ENCODE data around the gene NRP1.
A peak's percentile ranks its signal among the peaks of the same experiment; 100 is the strongest.

Gene NRP1

DNA sequence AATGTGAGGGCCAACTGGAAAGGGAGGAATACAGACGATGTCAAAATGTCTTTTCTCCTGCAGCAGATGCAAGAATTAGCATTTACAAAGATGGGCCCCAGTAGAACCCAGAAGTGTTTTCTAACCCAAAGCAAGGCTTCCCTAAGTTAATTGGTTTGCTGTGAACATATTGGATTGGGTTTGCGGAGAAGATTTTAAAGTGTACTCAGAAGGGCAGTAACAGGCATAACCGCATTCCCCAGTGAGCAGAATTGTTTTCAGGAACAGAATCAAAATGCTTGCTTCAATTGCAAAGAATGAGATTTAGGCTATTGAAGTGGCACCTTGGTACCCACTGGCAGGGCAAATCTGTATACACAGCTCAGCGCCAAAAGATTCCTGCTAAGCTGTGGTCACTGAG, 78.0 kb downstream of the NRP1 start:
- DNase-seq: no peak

GRCh38 chr10:33254556-33255160, 79.8 kb downstream of the NRP1 start:
- no peak for DNase-seq

- no peak for DNase-seq
These were observed 81.1 kb downstream of the NRP1 start for GRCh38 chr10:33253411-33253810.

DNA sequence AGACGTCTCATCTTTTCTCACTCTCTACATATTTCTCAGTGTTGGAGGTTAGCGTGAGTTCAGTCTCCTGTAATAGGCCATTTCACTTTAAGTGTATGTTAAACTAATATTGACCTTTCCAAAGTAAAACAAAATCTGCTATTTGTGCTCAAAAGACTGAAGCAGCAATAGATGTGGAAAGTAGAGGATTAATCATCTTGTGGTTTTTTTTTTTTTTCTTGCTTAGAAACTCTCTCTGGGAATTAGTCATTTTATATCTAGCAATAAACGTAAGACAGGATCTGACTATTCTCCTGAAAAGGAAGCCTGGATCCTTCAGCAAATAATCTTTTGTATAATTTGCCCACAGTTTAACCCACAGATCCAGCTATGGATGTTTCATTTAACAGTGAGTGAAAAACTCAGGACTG, 81.7 kb downstream of the NRP1 start:
- no peak for DNase-seq

- no peak for DNase-seq
These were observed 82.1 kb downstream of the NRP1 start for GRCh38 chr10:33252324-33252723.

- DNase-seq: no peak
These were observed 84.7 kb downstream of the NRP1 start for GRCh38 chr10:33249659-33250345.

DNA sequence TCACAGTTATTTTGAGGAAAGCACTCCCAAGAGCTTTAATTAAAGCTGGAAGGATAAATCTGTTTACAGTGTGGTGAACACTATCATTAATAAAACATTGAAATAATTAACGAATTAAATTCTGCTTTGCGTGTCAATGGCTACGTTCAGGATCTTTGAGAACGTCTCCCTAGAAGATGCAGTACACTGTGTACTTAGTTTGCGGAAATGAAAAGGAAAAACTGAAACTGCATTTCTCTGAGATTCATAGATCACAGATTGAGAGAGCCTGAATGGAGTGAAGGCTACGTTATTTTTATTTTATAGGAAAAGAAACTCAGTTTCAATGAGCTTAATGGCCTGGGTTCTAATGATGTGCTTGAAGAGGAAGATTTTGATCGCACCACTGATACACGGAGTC, 85.3 kb downstream of the NRP1 start:
- no peak for DNase-seq

GRCh38 chr10:33248638-33249037, 85.8 kb downstream of the NRP1 start:
- DNase-seq: no peak

GRCh38 chr10:33247221-33247922, 87.1 kb downstream of the NRP1 start:
- DNase-seq: no peak

- no peak for DNase-seq
These were observed 89.1 kb downstream of the NRP1 start for GRCh38 chr10:33245343-33245742.

DNA sequence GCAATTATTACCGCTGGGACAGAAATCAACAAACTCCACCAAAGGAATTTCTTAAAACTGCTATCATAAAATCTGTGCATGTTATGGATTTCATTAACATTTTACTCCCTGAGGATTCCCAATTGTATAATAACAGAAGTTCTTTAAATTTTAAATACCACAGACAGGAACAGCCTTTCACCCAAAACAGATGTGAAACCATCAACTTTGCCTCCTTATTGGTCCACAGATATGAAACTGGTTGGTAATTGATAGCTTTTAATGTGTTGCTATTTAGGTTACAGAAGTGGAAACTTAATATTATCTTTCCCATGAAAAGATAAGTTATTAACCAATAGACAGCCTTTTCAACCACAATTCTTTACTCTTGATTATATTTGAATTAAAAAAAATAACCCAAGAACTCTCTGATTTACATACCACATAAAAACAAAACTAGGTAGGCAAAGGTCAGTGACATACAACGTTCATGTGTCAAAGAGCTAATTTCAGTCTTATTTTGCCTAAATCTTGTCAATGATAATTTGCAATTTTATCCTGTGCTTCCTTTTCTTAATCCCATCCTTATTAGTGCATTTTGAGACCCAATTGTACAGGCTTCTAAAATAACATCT, 90.0 kb downstream of the NRP1 start:
- no peak for DNase-seq

GRCh38 chr10:33243703-33244102, 90.8 kb downstream of the NRP1 start:
- DNase-seq: no peak

GRCh38 chr10:33242931-33243330, 91.5 kb downstream of the NRP1 start:
- DNase-seq: no peak

DNA sequence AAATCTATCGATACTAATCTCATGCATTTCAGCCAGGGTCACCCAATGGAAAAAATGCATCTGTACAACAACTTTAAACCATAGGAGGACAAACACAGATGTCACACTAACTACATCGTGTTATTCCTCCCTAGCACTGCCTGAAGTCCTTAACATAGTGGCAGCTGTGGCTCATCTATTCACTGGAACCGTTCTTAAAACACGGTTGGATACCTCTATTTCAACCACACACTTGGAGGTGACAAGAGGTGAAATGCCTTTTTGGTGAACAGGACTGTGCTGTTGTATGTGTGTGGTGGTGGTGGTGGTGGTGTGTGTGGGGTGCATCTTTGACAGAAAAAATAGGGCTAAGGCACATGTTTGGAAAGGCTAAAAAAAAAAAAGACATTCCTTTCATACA, 93.1 kb downstream of the NRP1 start:
- DNase-seq: peak; percentile 73

DNA sequence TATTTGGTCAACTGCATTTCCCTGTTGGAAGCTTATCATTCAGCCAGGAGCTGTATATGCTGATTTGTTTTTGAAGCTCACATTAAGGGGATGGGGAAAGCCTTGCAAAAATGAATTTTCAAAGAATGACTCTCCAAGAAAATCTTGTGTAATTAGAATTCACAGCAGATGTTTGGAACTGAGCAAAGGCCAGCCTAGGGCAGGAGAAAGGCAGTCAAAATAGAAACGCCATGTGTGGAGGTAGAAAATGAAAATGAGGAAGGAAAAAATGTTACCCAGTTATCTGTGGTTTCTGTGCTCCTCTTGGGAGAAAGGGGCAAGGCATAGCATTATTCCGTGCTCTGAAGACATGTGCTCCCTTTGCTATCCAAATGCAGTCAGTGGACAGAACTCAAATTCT, 93.5 kb downstream of the NRP1 start:
- DNase-seq: peak; percentile 45

DNA sequence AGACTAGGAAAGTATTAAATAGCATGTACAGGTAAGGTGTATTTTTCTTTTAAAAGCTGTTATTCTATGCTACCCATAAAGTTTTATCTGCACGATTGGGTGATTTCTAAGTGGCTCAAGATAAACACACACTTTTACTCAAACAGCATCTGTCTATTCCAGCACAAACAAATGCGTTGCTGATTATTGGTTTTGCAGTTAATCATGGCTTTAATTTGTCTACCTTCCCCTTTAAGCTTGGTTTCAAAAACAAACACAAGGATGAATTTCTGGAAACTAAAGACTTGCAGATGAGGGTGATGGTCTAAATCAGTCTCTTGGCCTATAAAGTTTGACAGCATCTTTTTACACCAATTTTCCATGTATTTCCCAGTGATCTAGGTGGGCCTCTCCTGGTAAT, 94.2 kb downstream of the NRP1 start:
- DNase-seq: no peak

DNA sequence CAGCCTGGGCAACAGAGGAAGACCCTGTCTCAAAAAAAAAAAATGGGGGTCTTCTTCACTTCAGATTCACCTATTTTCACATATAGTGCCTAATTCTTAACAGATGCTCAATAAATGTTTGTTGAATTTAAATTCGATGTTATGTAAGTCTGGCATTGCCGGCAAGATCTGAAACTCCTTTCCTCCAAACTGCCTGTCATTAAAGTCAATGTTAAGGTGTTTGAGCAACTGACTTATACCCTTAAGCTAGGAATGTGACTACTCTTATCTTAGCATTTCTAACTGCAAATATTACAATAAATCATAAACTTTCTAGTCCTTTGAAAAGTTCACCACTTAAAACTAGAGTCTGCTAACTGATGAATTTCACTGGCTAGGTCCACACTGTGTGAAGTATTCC, 95.2 kb downstream of the NRP1 start:
- DNase-seq: no peak

DNA sequence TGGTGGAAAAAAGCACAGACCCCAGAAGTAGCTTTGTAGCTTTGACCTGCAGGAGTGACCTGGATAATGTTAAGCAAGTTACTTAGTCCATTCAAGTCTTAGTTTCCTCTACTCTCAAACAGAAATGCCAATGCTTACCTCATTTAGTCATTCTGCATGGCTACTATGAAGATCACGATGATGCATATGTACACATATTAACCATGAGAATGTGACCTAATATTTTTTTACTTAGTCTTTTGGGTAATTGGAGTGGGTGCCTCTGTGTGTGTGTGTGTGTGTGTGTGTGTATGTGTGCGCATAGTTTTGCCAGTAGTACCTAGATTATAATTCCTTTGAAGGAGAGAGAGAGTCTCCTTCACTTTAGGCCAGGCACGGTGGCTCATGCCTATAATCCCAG, 95.8 kb downstream of the NRP1 start:
- no peak for DNase-seq

- DNase-seq: no peak
These were observed 96.5 kb downstream of the NRP1 start for GRCh38 chr10:33237736-33238624.

GRCh38 chr10:33236916-33237315, 97.6 kb downstream of the NRP1 start:
- DNase-seq: no peak

GRCh38 chr10:33235951-33236350, 98.5 kb downstream of the NRP1 start:
- DNase-seq: no peak

- DNase-seq: no peak
These were observed 99.1 kb downstream of the NRP1 start for GRCh38 chr10:33235251-33235884.

Data from NCI-H1694 treated with DMSO at 0.1 percent for 48 hours (cell line).